Measurements from ENCODE around the gene PTPN21. TPM values are rescaled to one million over a fixed set of nuclear protein-coding genes. Genes with fewer than 3 reads are reported as not detected.

Gene PTPN21
- polyA plus RNA-seq, 1 of the 3 experiments (the other 2 are of a cell fraction), result 5.6 TPM

GRCh38 chr14:88597601-88598000, 42.8 kb upstream of the PTPN21 start:
- TF ChIP-seq, protein P1, sequence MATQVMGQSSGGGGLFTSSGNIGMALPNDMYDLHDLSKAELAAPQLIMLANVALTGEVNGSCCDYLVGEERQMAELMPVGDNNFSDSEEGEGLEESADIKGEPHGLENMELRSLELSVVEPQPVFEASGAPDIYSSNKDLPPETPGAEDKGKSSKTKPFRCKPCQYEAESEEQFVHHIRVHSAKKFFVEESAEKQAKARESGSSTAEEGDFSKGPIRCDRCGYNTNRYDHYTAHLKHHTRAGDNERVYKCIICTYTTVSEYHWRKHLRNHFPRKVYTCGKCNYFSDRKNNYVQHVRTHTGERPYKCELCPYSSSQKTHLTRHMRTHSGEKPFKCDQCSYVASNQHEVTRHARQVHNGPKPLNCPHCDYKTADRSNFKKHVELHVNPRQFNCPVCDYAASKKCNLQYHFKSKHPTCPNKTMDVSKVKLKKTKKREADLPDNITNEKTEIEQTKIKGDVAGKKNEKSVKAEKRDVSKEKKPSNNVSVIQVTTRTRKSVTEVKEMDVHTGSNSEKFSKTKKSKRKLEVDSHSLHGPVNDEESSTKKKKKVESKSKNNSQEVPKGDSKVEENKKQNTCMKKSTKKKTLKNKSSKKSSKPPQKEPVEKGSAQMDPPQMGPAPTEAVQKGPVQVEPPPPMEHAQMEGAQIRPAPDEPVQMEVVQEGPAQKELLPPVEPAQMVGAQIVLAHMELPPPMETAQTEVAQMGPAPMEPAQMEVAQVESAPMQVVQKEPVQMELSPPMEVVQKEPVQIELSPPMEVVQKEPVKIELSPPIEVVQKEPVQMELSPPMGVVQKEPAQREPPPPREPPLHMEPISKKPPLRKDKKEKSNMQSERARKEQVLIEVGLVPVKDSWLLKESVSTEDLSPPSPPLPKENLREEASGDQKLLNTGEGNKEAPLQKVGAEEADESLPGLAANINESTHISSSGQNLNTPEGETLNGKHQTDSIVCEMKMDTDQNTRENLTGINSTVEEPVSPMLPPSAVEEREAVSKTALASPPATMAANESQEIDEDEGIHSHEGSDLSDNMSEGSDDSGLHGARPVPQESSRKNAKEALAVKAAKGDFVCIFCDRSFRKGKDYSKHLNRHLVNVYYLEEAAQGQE (IDR thresholded peaks at IDR 0.05; ENCODE audit: low read depth, low read length), result no peak
- no peak for TF ChIP-seq FOSL2 (IDR thresholded peaks at IDR 0.05; ENCODE audit: borderline replicate concordance, low read depth)
- no peak for TF ChIP-seq CHD2 (IDR thresholded peaks at IDR 0.05; ENCODE audit: low read length, partially characterized antibody)
- no peak for TF ChIP-seq SMC3 (IDR thresholded peaks at IDR 0.05; ENCODE audit: low read depth, low read length)
- no peak for TF ChIP-seq JUND (IDR thresholded peaks at IDR 0.05)
- no peak for TF ChIP-seq RXRA (IDR thresholded peaks at IDR 0.05; ENCODE audit: borderline replicate concordance, low read depth)
- TF ChIP-seq, protein P2, sequence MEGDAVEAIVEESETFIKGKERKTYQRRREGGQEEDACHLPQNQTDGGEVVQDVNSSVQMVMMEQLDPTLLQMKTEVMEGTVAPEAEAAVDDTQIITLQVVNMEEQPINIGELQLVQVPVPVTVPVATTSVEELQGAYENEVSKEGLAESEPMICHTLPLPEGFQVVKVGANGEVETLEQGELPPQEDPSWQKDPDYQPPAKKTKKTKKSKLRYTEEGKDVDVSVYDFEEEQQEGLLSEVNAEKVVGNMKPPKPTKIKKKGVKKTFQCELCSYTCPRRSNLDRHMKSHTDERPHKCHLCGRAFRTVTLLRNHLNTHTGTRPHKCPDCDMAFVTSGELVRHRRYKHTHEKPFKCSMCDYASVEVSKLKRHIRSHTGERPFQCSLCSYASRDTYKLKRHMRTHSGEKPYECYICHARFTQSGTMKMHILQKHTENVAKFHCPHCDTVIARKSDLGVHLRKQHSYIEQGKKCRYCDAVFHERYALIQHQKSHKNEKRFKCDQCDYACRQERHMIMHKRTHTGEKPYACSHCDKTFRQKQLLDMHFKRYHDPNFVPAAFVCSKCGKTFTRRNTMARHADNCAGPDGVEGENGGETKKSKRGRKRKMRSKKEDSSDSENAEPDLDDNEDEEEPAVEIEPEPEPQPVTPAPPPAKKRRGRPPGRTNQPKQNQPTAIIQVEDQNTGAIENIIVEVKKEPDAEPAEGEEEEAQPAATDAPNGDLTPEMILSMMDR (IDR thresholded peaks at IDR 0.05), result no peak
- no peak for TF ChIP-seq FOXJ3 (CRISPR knock-in tag; IDR thresholded peaks at IDR 0.05)
- no peak for TF ChIP-seq MXI1 (IDR thresholded peaks at IDR 0.05; ENCODE audit: low read depth, low read length)
- no peak for TF ChIP-seq GABPA (IDR thresholded peaks at IDR 0.05; ENCODE audit: low read depth)
- no peak for TF ChIP-seq POLR2AphosphoS5 (IDR thresholded peaks at IDR 0.05; ENCODE audit: low read depth, low read length)
- CTCF ChIA-PET, result no interaction called here
- Histone ChIP-seq H3F3A (replicated peaks; ENCODE audit: insufficient read depth) (no peaks in the 10 kb centered on the region), H3K36me3 (replicated peaks in 1 of 2; ENCODE audit: control insufficient read depth in 1 of 2, insufficient read depth in 2 of 2, low read length in 1 of 2) (peaks cover 69 to 87% of the 10 kb centered on the region in 2 experiments), H3K9me2 (no peaks in the 10 kb centered on the region), H3K27ac (ENCODE audit: low read depth in 2 of 2, low read length in 1 of 2) (no peak overlapping the region; a peak in 1 of 4 replicates), H3K4me2 (no peak overlapping the region), H3K79me2 (ENCODE audit: insufficient read depth) (peaks cover 6% of the 10 kb centered on the region; the same call in 1 of the 2 replicates), H4K20me1 (ENCODE audit: insufficient read depth) (no peaks in the 10 kb centered on the region), H3K4me1 (ENCODE audit: control insufficient read depth in 1 of 2, insufficient read depth in 2 of 2, low read depth in 1 of 2, low read length in 1 of 2) (no peaks in the 10 kb centered on the region), H3K9ac (no peak overlapping the region), H3K27me3 (ENCODE audit: insufficient read depth) (no peaks in the 10 kb centered on the region), H3K4me3 (ENCODE audit: low read depth in 2 of 2, low read length in 1 of 2) (no peak overlapping the region), H3K9me3 (no peaks in the 10 kb centered on the region), H2AFZ (ENCODE audit: low read depth) (no peak overlapping the region)
- 91% methylated on average over 4 of the region's 4 CpGs for WGBS (ENCODE audit: low lambda C conversion rate)
- POLR2A ChIA-PET, result interaction anchor here (0.6 kb wide), 1 partner anchor 408 kb away, joined by 3 read pairs; no protein-coding TSS in a partner anchor
- DNase-seq, result no peak

GRCh38 chr14:88597038-88597437, 42.2 kb upstream of the PTPN21 start:
- Histone ChIP-seq H2AFZ (ENCODE audit: low read depth) (no peak overlapping the region), H3K27ac (ENCODE audit: low read depth in 2 of 2, low read length in 1 of 2) (no peak overlapping the region), H3K4me3 (ENCODE audit: low read depth in 2 of 2, low read length in 1 of 2) (no peak overlapping the region), H3K9ac (no peak overlapping the region), H3K9me3 (no peaks in the 10 kb centered on the region), H3K36me3 (replicated peaks in 1 of 2; ENCODE audit: control insufficient read depth in 1 of 2, insufficient read depth in 2 of 2, low read length in 1 of 2) (peaks cover 64 to 83% of the 10 kb centered on the region in 2 experiments), H3K27me3 (ENCODE audit: insufficient read depth) (no peaks in the 10 kb centered on the region), H3K4me1 (ENCODE audit: control insufficient read depth in 1 of 2, insufficient read depth in 2 of 2, low read depth in 1 of 2, low read length in 1 of 2) (no peaks in the 10 kb centered on the region), H4K20me1 (ENCODE audit: insufficient read depth) (no peaks in the 10 kb centered on the region), H3F3A (replicated peaks; ENCODE audit: insufficient read depth) (no peaks in the 10 kb centered on the region), H3K9me2 (no peaks in the 10 kb centered on the region), H3K4me2 (no peak overlapping the region), H3K79me2 (ENCODE audit: insufficient read depth) (peaks cover 6% of the 10 kb centered on the region; the same call in 1 of the 2 replicates)
- 94% methylated on average over 4 of the region's 4 CpGs for WGBS (ENCODE audit: low lambda C conversion rate)
- ChIA-PET CTCF (interaction anchor here (1.0 kb wide), 1 partner anchor 11 kb away, joined by 3 read pairs; no protein-coding TSS in a partner anchor), POLR2A (interaction anchor here (0.6 kb wide), 1 partner anchor 408 kb away, joined by 3 read pairs; no protein-coding TSS in a partner anchor)
- no peak for TF ChIP-seq RFX5 (IDR thresholded peaks at IDR 0.05; ENCODE audit: low read length)
- TF ChIP-seq PBX3 (IDR thresholded peaks at IDR 0.05), result no peak
- TF ChIP-seq USF2 (IDR thresholded peaks at IDR 0.05; ENCODE audit: borderline replicate concordance, low read depth, low read length), result no peak
- TF ChIP-seq, protein P3, sequence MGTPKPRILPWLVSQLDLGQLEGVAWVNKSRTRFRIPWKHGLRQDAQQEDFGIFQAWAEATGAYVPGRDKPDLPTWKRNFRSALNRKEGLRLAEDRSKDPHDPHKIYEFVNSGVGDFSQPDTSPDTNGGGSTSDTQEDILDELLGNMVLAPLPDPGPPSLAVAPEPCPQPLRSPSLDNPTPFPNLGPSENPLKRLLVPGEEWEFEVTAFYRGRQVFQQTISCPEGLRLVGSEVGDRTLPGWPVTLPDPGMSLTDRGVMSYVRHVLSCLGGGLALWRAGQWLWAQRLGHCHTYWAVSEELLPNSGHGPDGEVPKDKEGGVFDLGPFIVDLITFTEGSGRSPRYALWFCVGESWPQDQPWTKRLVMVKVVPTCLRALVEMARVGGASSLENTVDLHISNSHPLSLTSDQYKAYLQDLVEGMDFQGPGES (IDR thresholded peaks at IDR 0.05; ENCODE audit: low read depth, low read length), result no peak
- DNase-seq, result no peak

All from SK-N-SH (cell line).